PC-3 (cell line): ENCODE data around the gene DRGX.

Experiments
- EZH2 ChIP-seq: fragments of 300-600 bp; sonication (generic); IDR thresholded peaks from one replicate; pipeline ENCODE4 v1.6.1; 2017; ENCODE audit warnings: antibody characterized with exemption, mild to moderate bottlenecking, low read length; ENCODE audit not compliant: unreplicated experiment
- TF ChIP-seq, protein P1 (sequence below): fragments of 300-600 bp; sonication (generic); conservative IDR thresholded peaks from 2 replicates; pipeline ENCODE4 v1.5.1; 2017; ENCODE audit warnings: antibody characterized with exemption, low read depth, mild to moderate bottlenecking, low read length

DNA sequence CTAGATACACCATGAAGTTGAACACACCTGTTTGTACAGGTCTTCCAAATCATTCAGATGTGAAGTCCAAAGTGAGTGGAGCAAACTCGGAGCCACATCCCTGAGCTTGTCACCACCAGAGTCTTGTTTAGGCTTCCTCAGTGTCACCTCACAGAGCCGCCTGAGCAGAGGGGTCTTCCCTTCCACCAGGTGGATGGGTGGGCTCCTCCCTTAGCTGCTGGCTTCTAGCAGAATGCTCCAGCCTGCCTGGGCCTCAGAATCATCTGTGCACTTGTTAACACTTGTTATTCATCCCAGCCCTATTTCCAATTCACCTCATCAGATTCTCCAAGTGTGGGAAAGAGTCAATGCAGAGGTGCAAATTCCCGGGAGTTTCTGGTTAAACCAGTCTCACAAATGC, 64.5 kb downstream of the DRGX start:
- TF ChIP-seq, protein P1, sequence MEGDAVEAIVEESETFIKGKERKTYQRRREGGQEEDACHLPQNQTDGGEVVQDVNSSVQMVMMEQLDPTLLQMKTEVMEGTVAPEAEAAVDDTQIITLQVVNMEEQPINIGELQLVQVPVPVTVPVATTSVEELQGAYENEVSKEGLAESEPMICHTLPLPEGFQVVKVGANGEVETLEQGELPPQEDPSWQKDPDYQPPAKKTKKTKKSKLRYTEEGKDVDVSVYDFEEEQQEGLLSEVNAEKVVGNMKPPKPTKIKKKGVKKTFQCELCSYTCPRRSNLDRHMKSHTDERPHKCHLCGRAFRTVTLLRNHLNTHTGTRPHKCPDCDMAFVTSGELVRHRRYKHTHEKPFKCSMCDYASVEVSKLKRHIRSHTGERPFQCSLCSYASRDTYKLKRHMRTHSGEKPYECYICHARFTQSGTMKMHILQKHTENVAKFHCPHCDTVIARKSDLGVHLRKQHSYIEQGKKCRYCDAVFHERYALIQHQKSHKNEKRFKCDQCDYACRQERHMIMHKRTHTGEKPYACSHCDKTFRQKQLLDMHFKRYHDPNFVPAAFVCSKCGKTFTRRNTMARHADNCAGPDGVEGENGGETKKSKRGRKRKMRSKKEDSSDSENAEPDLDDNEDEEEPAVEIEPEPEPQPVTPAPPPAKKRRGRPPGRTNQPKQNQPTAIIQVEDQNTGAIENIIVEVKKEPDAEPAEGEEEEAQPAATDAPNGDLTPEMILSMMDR: no peak
- no peak for TF ChIP-seq EZH2
